Measurements from ENCODE around the gene FCN3. TPM values are rescaled to one million over a fixed set of nuclear protein-coding genes. Genes with fewer than 3 reads are reported as not detected.

Gene FCN3
- 1 to 10 TPM; 3.0 to 4.7 (median 4.3) TPM for total RNA-seq

GRCh38 chr1:27374362-27375086 is at the start of gene FCN3:
Gene FCN3, minus strand, starts transcription at chr1:27374824. Its CDS starts 6 bp downstream, at chr1:27374818.
- Histone ChIP-seq H3K4me1 (peaks cover 15 to 55% (median 20%) of the 10 kb centered on the region in 3 donors), H3K9me3 (no peaks in the 10 kb centered on the region), H3K27ac (peak within 1 kb of the TSS in 2 of 4 donors; percentile 9 to 39), H3K4me3 (no peak within 1 kb of the TSS), H3K36me3 (no peaks in the 10 kb centered on the region), H3K27me3 (no peaks in the 10 kb centered on the region)
- DNase-seq, result no peak
- TF ChIP-seq, protein P1, sequence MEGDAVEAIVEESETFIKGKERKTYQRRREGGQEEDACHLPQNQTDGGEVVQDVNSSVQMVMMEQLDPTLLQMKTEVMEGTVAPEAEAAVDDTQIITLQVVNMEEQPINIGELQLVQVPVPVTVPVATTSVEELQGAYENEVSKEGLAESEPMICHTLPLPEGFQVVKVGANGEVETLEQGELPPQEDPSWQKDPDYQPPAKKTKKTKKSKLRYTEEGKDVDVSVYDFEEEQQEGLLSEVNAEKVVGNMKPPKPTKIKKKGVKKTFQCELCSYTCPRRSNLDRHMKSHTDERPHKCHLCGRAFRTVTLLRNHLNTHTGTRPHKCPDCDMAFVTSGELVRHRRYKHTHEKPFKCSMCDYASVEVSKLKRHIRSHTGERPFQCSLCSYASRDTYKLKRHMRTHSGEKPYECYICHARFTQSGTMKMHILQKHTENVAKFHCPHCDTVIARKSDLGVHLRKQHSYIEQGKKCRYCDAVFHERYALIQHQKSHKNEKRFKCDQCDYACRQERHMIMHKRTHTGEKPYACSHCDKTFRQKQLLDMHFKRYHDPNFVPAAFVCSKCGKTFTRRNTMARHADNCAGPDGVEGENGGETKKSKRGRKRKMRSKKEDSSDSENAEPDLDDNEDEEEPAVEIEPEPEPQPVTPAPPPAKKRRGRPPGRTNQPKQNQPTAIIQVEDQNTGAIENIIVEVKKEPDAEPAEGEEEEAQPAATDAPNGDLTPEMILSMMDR (IDR thresholded peaks at IDR 0.05), result no peak
- TF ChIP-seq POLR2A (IDR thresholded peaks at IDR 0.05), result no peak
- WGBS, 2 donors, result 67 to 71% methylated on average over 3 of the region's 4 CpGs
- intact Hi-C loops (cut with DNase I), result no loop called here

DNA sequence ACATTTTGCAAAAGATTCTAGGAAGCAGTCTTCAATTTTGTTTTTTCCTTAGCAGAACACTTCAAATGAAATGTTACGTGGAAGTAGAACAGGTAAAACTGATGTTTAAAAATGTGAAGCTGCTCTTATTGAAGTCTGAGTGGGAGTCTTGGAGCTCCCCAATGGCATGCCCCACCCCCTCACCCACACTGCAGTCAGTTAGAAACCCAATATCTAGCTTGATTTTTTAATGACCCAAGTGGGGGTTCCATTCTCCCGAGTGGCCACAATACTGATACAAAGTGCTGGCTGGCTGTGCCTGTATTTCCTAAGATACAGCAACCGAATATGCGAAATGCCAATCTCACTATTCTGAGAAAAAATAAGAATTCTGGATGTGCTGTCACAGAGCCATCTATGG is 49.1 kb upstream of the FCN3 start:
- intact Hi-C loops (cut with DNase I), result no loop called here
- Histone ChIP-seq H3K27me3 (no peaks in the 10 kb centered on the region), H3K4me1 (peaks cover 28 to 99% (median 45%) of the 10 kb centered on the region in 3 donors), H3K9me3 (no peaks in the 10 kb centered on the region), H3K4me3 (no peak overlapping the region), H3K36me3 (peaks cover 0 to 72% (median 0%) of the 10 kb centered on the region in 3 donors), H3K27ac (peak overlapping the region in 3 of 4 donors; percentile 7 to 84 (median 48))
- WGBS, 2 donors, result 89 to 91% methylated on average over 4 of the region's 4 CpGs
- TF ChIP-seq, protein P1 (IDR thresholded peaks at IDR 0.05), result no peak
- TF ChIP-seq POLR2A (IDR thresholded peaks at IDR 0.05), result no peak
- no peak for DNase-seq

DNA sequence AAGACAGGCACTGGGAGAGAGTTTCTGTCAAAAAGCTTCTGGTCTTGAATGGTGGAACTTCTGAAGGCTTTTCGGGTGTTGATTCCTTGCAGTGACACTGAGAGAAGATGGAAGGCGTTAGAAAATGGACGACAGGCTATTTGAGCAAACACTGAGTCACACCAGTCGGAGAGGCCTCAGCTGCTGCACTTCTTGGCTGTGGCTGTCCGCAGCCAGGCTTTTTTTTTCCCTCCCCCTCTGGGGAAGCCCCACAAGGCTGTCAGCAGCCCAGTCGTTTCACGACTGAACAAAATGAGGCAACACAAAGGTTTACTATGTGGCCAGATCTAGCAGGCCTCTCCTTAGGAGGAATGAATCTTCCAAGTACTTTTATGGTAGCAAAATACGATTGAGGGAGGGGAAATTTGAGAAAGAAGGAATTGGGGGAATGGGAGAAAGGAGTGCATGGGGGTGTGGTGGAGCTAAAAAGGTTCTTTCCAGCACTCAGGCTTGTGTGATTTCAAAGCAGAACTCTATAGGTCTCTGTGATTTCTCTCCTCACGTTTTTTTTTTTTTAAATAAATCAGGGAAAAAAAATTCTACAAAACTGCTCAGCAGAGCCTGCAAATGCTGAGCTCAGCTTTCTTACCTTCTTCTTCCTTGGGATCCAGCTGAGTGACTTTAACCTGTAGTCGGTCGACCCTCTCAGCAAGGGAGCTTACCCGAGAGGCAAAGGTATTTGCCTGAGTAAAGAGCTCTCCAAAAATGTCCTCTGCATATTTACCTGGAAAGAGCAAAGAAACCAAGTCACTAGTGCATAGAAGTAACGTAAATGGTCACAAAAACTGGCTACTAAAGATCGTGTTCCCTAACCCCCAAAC is 43.9 kb upstream of the FCN3 start:
- Histone ChIP-seq H3K36me3 (peaks cover 14 to 72% (median 35%) of the 10 kb centered on the region in 3 donors), H3K27me3 (no peaks in the 10 kb centered on the region), H3K4me1 (peaks cover 19 to 100% (median 50%) of the 10 kb centered on the region in 3 donors), H3K9me3 (no peaks in the 10 kb centered on the region), H3K27ac (peak overlapping the region; percentile 55 to 86 (median 82)), H3K4me3 (no peak overlapping the region)
- no peak for DNase-seq
- WGBS, 2 donors, result 21 to 28% methylated on average over 11 to 14 of the region's 14 CpGs
- intact Hi-C loops (cut with DNase I), result loop anchor here (10.0 kb wide), 1 partner anchor 66 kb away; no protein-coding TSS in a partner anchor
- TF ChIP-seq, protein P1 (IDR thresholded peaks at IDR 0.05), result peak in 1 of 6 experiments; percentile 18
- no peak for TF ChIP-seq POLR2A (IDR thresholded peaks at IDR 0.05)

GRCh38 chr1:27417713-27418112 is 43.1 kb upstream of the FCN3 start:
- intact Hi-C loops (cut with DNase I), result loop anchor here (10.0 kb wide), 1 partner anchor 67 kb away; no protein-coding TSS in a partner anchor
- Histone ChIP-seq H3K4me3 (no peak overlapping the region), H3K4me1 (peaks cover 19 to 100% (median 50%) of the 10 kb centered on the region in 3 donors), H3K9me3 (no peaks in the 10 kb centered on the region), H3K27me3 (no peaks in the 10 kb centered on the region), H3K36me3 (peaks cover 14 to 73% (median 36%) of the 10 kb centered on the region in 3 donors), H3K27ac (peak overlapping the region; percentile 55 to 86 (median 82))
- no peak for TF ChIP-seq POLR2A (IDR thresholded peaks at IDR 0.05)
- TF ChIP-seq, protein P1 (IDR thresholded peaks at IDR 0.05), result no peak
- DNase-seq, result no peak
- 81 to 84% methylated on average over 3 of the region's 3 CpGs for WGBS, 2 donors
